Loucy (cell line): ENCODE measurements around the gene CLDN9.

ENCODE experiments used
- H2AFZ ChIP-seq: fragments of 200-600 bp; sonication (generic); 2 replicates; pipeline ENCODE4 v1.6.0; 2016; ENCODE audit warnings: antibody characterized with exemption, mild to moderate bottlenecking, low read length, moderate library complexity
- H3F3A ChIP-seq: fragments of 200-600 bp; 2 replicates; pipeline ENCODE4 v1.6.0; 2016; ENCODE audit warnings: antibody characterized with exemption, low read depth, mild to moderate bottlenecking
- H3K27me3 ChIP-seq: fragments of 200-600 bp; sonication (generic); 2 replicates; pipeline ENCODE4 v1.6.1; 2014; ENCODE audit warnings: low read length, mild to moderate bottlenecking; ENCODE audit not compliant: insufficient read depth, poor library complexity, severe bottlenecking
- H3K36me3 ChIP-seq: fragments of 200-600 bp; sonication (generic); 2 replicates; pipeline ENCODE4 v1.6.1; 2016; ENCODE audit warnings: low read length; ENCODE audit not compliant: insufficient read depth
- H3K4me1 ChIP-seq: fragments of 200-600 bp; sonication (generic); 2 replicates; pipeline ENCODE4 v1.5.1; 2014; ENCODE audit warnings: low read length, mild to moderate bottlenecking; ENCODE audit not compliant: insufficient read depth, poor library complexity, severe bottlenecking
- H3K4me2 ChIP-seq: fragments of 200-600 bp; sonication (generic); 2 replicates; pipeline ENCODE4 v1.6.0; 2014; ENCODE audit warnings: antibody characterized with exemption, low read length, low read depth, mild to moderate bottlenecking; ENCODE audit not compliant: poor library complexity, severe bottlenecking
- H3K4me3 ChIP-seq: fragments of 200-600 bp; sonication (generic); 2 replicates; pipeline ENCODE4 v1.5.1; 2014; ENCODE audit warnings: low read length, mild to moderate bottlenecking, mixed read lengths; ENCODE audit not compliant: poor library complexity, severe bottlenecking
- H3K79me2 ChIP-seq: fragments of 200-600 bp; sonication (generic); 2 replicates; pipeline ENCODE4 v1.6.1; 2014; ENCODE audit warnings: low read length; ENCODE audit not compliant: insufficient read depth
- H3K9ac ChIP-seq: fragments of 200-600 bp; sonication (generic); 2 replicates; pipeline ENCODE4 v1.6.0; 2014; ENCODE audit warnings: mild to moderate bottlenecking, low read depth, low read length, moderate library complexity; ENCODE audit not compliant: poor library complexity, severe bottlenecking
- H3K9me2 ChIP-seq: fragments of 200-600 bp; sonication (generic); replicated peaks from 2 replicates; pipeline ENCODE4 v1.6.1; 2016; ENCODE audit warnings: low read depth, low read length, mixed read lengths
- H3K9me3 ChIP-seq: fragments of 200-600 bp; sonication (generic); 2 replicates; pipeline ENCODE4 v1.6.1; 2014; ENCODE audit warnings: mild to moderate bottlenecking, antibody characterized with exemption, low read length, low read depth; ENCODE audit not compliant: insufficient read depth
- H4K20me1 ChIP-seq: fragments of 200-600 bp; sonication (generic); 2 replicates; pipeline ENCODE4 v1.6.0; 2014; ENCODE audit warnings: antibody characterized with exemption, low read length, mild to moderate bottlenecking; ENCODE audit not compliant: insufficient read depth, poor library complexity, severe bottlenecking
- CTCF ChIP-seq: fragments of 200-600 bp; sonication (generic); conservative IDR thresholded peaks from 2 replicates; pipeline ENCODE4 v1.5.1; 2014; ENCODE audit warnings: mild to moderate bottlenecking, antibody characterized with exemption, low read length
- EZH2phosphoT487 ChIP-seq: fragments of 200-600 bp; IDR thresholded peaks from 2 replicates; pipeline ENCODE4 v1.6.1; 2018; ENCODE audit warnings: antibody characterized with exemption, mild to moderate bottlenecking, moderate library complexity, borderline replicate concordance

CLDN9 gene

GRCh38 chr16:2999929-3000328 is 12.8 kb upstream of the CLDN9 start:
- peaks cover 2% of the 10 kb centered on the region for H3K4me1 ChIP-seq
- no peaks in the 10 kb centered on the region for H4K20me1 ChIP-seq
- no peaks in the 10 kb centered on the region for H3K79me2 ChIP-seq
- H3K9ac ChIP-seq = no peak overlapping the region
- H3K9me2 ChIP-seq = no peaks in the 10 kb centered on the region
- no peaks in the 10 kb centered on the region for H3K9me3 ChIP-seq
- no peaks in the 10 kb centered on the region for H3K36me3 ChIP-seq
- no peak overlapping the region for H3K4me2 ChIP-seq
- H3K27me3 ChIP-seq = no peaks in the 10 kb centered on the region
- TF ChIP-seq EZH2phosphoT487 = no peak
- TF ChIP-seq CTCF = no peak
- H3K4me3 ChIP-seq = no peak overlapping the region
- H2AFZ ChIP-seq = no peak overlapping the region
- no peaks in the 10 kb centered on the region for H3F3A ChIP-seq

GRCh38 chr16:3000540-3000939 is 12.2 kb upstream of the CLDN9 start:
- Histone ChIP-seq H4K20me1 (no peaks in the 10 kb centered on the region), H3K4me3 (no peak overlapping the region), H3K9me2 (no peaks in the 10 kb centered on the region), H3K9me3 (no peaks in the 10 kb centered on the region), H3K79me2 (no peaks in the 10 kb centered on the region), H3F3A (no peaks in the 10 kb centered on the region), H2AFZ (no peak overlapping the region), H3K27me3 (no peaks in the 10 kb centered on the region), H3K4me1 (peaks cover 4% of the 10 kb centered on the region), H3K9ac (no peak overlapping the region), H3K4me2 (no peak overlapping the region), H3K36me3 (no peaks in the 10 kb centered on the region)
- no peak for TF ChIP-seq CTCF
- TF ChIP-seq EZH2phosphoT487 = no peak

- Histone ChIP-seq H4K20me1 (no peaks in the 10 kb centered on the region), H3K9ac (no peak overlapping the region), H2AFZ (no peak overlapping the region), H3K9me2 (no peaks in the 10 kb centered on the region), H3F3A (no peaks in the 10 kb centered on the region), H3K27me3 (no peaks in the 10 kb centered on the region), H3K4me1 (peaks cover 10% of the 10 kb centered on the region), H3K4me2 (no peak overlapping the region), H3K79me2 (peaks cover under 1% of the 10 kb centered on the region), H3K36me3 (no peaks in the 10 kb centered on the region), H3K9me3 (no peaks in the 10 kb centered on the region), H3K4me3 (no peak overlapping the region)
- TF ChIP-seq CTCF = no peak
- no peak for TF ChIP-seq EZH2phosphoT487
Measured at GRCh38 chr16:3001316-3001715, 11.4 kb upstream of the CLDN9 start.
